Measurements from ENCODE around the gene KSR2. TPM values are rescaled to one million over a fixed set of nuclear protein-coding genes. Genes with fewer than 3 reads are reported as not detected.

KSR2 gene
- total and polyA plus RNA-seq, 7 donors, result under 0.01 to 0.04 (median 0.02) TPM; not detected in 2

DNA sequence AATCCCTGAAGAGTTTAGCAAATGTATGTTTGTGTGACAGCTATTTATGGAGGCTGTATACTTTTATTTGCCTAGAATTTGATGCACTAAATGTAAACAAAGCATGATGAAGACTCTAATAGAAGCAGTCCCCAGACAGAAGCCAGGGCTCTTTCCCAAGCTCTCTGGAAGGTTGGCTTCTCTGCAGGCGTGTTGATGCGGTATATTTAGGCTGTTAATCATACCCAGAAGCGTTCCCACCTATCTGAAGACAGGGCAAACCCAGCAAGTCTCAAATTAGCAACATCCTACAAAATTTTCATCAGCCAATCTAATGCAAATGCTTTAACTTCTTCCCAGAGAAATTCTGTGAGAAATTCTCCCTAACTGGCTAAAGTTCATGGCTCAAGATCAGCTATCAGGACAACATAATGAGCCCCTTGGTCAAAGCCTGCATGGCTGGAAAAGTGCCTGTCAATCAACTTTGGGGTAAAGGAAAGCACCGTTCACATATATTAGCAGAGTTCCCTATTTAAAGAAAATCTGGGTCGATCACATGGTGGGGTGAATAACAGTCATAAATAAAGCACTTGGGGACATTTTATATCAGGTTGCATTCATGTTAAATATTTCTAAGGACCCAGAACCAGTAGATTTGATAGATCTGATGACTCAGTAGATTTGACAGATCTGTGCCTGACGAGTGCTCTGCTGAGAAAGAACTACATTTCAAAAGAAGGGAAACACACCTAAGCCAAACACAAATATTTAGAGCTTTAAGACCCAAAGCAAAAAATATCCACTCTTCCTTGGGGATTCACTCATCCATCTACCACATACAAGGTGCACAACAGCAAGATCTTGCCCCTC, 46.6 kb downstream of the KSR2 start:
- WGBS, 3 donors, result 43 to 49% (median 47%) methylated on average over 6 of the region's 6 CpGs
- no peak for TF ChIP-seq CTCF (IDR thresholded peaks at IDR 0.05)

GRCh38 chr12:117919479-117919878, 49.3 kb downstream of the KSR2 start:
- H3K9me3 ChIP-seq, result no peaks in the 10 kb centered on the region
- 66 to 74% (median 66%) methylated on average over 2 of the region's 2 CpGs for WGBS, 3 donors
- DNase-seq (no peak), ATAC-seq (no peak)
- H3K4me3 ChIP-seq, result no peak overlapping the region
- H3K36me3 ChIP-seq (ENCODE audit: insufficient read depth in 1 of 2, low read depth in 1 of 2), result no peaks in the 10 kb centered on the region
- no peak for TF ChIP-seq CTCF (IDR thresholded peaks at IDR 0.05)
- intact Hi-C loops (cut with DNase I), result no loop called here
- no peaks in the 10 kb centered on the region for H3K27me3 ChIP-seq (ENCODE audit: insufficient read depth in 3 of 3, low read length in 2 of 3)
- no peaks in the 10 kb centered on the region for H3K4me1 ChIP-seq
- H3K27ac ChIP-seq, result no peak overlapping the region

More for the DNA sequence above, 46.6 kb downstream of the KSR2 start:
- ATAC-seq, result no peak
- Histone ChIP-seq H3K27ac (no peak overlapping the region), H3K9me3 (no peaks in the 10 kb centered on the region), H3K4me1 (no peaks in the 10 kb centered on the region), H3K27me3 (ENCODE audit: insufficient read depth in 3 of 3, low read length in 2 of 3) (no peaks in the 10 kb centered on the region), H3K36me3 (ENCODE audit: insufficient read depth in 1 of 2, low read depth in 1 of 2) (no peaks in the 10 kb centered on the region), H3K4me3 (no peak overlapping the region)
- no peak for DNase-seq
- intact Hi-C loops (cut with DNase I), result no loop called here

DNA sequence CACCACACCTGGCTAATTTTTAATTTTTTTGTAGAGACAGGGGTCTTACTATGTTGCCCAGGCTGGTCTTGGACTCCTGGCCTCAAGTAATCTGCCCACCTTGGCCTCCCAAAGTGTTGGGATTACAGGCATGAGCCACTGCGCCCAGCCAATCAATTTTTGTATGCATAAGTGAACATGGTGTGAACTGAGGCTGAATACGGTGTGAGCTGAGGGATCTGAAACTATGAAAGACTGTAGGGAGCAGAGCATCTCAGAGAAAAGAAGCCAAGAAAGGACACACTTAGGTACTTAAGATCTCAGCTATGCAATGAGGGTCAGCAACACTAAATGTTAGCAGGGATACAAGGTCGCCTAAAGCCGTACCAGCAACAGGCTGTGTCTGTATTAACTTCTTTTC, 54.1 kb downstream of the KSR2 start:
- Histone ChIP-seq H3K27ac (no peak overlapping the region), H3K9me3 (no peaks in the 10 kb centered on the region), H3K4me3 (no peak overlapping the region), H3K4me1 (no peaks in the 10 kb centered on the region), H3K36me3 (ENCODE audit: insufficient read depth in 1 of 2, low read depth in 1 of 2) (no peaks in the 10 kb centered on the region), H3K27me3 (ENCODE audit: insufficient read depth in 3 of 3, low read length in 2 of 3) (no peaks in the 10 kb centered on the region)
- intact Hi-C loops (cut with DNase I), result no loop called here
- no peak for DNase-seq
- ATAC-seq, result no peak
- no peak for TF ChIP-seq CTCF (IDR thresholded peaks at IDR 0.05)
- WGBS, 3 donors, result 76 to 84% (median 81%) methylated on average over 4 of the region's 4 CpGs

DNA sequence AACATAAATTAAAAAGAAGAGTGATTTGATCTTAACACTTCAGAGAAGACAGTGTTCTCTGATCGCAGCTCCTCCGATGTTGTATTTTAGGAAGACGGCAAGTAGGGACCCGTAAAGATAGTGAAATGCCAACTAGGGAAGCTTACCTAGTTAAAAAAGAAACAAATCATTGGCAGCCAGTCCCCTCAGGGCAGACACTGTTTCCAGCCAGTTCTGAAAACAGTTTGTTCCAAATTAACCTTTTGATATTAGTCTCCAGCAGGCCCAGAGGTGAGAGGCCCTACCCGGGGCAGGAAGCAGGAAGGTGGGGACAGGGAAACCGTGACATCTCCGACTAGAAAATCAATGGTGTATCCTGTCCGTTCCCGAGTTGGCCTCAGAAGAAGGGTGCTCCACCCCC, 56.0 kb downstream of the KSR2 start:
- no peak overlapping the region for H3K4me3 ChIP-seq
- H3K27me3 ChIP-seq (ENCODE audit: insufficient read depth in 3 of 3, low read length in 2 of 3), result no peaks in the 10 kb centered on the region
- H3K36me3 ChIP-seq (ENCODE audit: insufficient read depth in 1 of 2, low read depth in 1 of 2), result no peaks in the 10 kb centered on the region
- H3K27ac ChIP-seq, result no peak overlapping the region
- H3K9me3 ChIP-seq, result no peaks in the 10 kb centered on the region
- no peaks in the 10 kb centered on the region for H3K4me1 ChIP-seq
- 66 to 70% (median 69%) methylated on average over 9 of the region's 9 CpGs for WGBS, 3 donors
- no peak for TF ChIP-seq CTCF (IDR thresholded peaks at IDR 0.05)
- no peak for DNase-seq
- ATAC-seq, result no peak
- intact Hi-C loops (cut with DNase I), result no loop called here

DNA sequence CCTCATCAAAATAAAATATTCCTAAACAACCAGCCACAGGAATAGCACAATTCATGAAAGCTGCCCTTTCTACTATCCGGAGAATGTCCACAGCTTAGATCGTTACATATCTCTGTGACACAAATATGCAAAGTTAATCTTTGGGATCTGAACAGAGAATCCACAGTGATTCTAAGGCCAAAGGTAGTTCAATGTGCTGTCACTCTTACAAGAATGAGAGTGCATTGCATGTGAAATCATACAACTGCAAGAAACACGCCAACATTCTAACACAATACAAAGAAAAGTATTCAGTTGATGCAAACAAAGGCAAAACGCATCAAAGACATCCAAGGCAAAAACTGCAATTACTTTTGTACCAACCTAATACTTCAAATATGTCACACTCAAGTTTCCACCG, 60.4 kb downstream of the KSR2 start:
- DNase-seq (no peak), ATAC-seq (no peak)
- TF ChIP-seq CTCF (IDR thresholded peaks at IDR 0.05), result no peak
- no peak overlapping the region for H3K27ac ChIP-seq
- WGBS, 3 donors, result 77 to 83% (median 82%) methylated on average over 5 of the region's 5 CpGs
- no peak overlapping the region for H3K4me3 ChIP-seq
- H3K9me3 ChIP-seq, result no peaks in the 10 kb centered on the region
- H3K4me1 ChIP-seq, result no peaks in the 10 kb centered on the region
- intact Hi-C loops (cut with DNase I), result no loop called here
- H3K36me3 ChIP-seq (ENCODE audit: insufficient read depth in 1 of 2, low read depth in 1 of 2), result no peaks in the 10 kb centered on the region
- H3K27me3 ChIP-seq (ENCODE audit: insufficient read depth in 3 of 3, low read length in 2 of 3), result no peaks in the 10 kb centered on the region

All from psoas muscle (tissue), 8 donors.